IMR-90 (cell line): ENCODE measurements around the gene SNRPA1. TPM values are rescaled to one million over a fixed set of nuclear protein-coding genes. Genes with fewer than 3 reads are reported as not detected.

Source experiments
- ATAC-seq: fragments of 200-7000 bp; cut with Tn5 transposase; 2 replicates; pipeline ENCODE4 v1.9.1; 2020; ENCODE audit warnings: low read depth, mild to moderate bottlenecking, moderate library complexity
- BruUV-seq: library from RNA; stranded (reverse); fragments of 400-500 nt; replicated peaks from 2 replicates; lab custom pipeline; 2021; lab: Mats Ljungman, UMichigan
- CTCF ChIA-PET: fragments of 300-600 bp; formaldehyde crosslinking; extraction: SDS; loops from one replicate; lab custom pipeline; 2021; ENCODE audit warnings: antibody characterized with exemption; lab: Yijun Ruan, JAX
- POLR2A ChIA-PET: fragments of 300-600 bp; sonication (Branson Sonifier 250); formaldehyde crosslinking; loops from one replicate; lab custom pipeline; 2022; ENCODE audit warnings: antibody characterized with exemption; ENCODE audit not compliant: unreplicated experiment; lab: Charles Lee
- DNase-seq: peaks from one replicate; pipeline ENCODE4 v3.0.0; 2013
- H2AFZ ChIP-seq: replicated peaks from 2 replicates; pipeline ENCODE3; 2013; ENCODE audit warnings: low read length, mild to moderate bottlenecking; ENCODE audit not compliant: poor library complexity
- H2AK5ac ChIP-seq: 2 replicates; pipeline ENCODE4 v1.6.1; 2013; ENCODE audit warnings: low read depth, low read length, inconsistent platforms
- H2AK9ac ChIP-seq: replicated peaks from 2 replicates; pipeline ENCODE3; 2013; ENCODE audit warnings: mild to moderate bottlenecking, low read depth, low read length, moderate library complexity; ENCODE audit not compliant: poor library complexity
- H2BK120ac ChIP-seq: 2 replicates; pipeline ENCODE4 v1.6.1; 2013; ENCODE audit warnings: low read depth, low read length, inconsistent platforms
- H2BK15ac ChIP-seq: 3 replicates; pipeline ENCODE4 v1.6.1; 2013; ENCODE audit warnings: low read depth, low read length, inconsistent platforms
- H2BK20ac ChIP-seq: 2 replicates; pipeline ENCODE4 v1.6.1; 2013; ENCODE audit warnings: low read depth, mild to moderate bottlenecking, inconsistent platforms, low read length, moderate library complexity
- H2BK5ac ChIP-seq: 2 replicates; pipeline ENCODE4 v1.6.1; 2013; ENCODE audit warnings: mild to moderate bottlenecking, low read depth, low read length, inconsistent platforms; ENCODE audit not compliant: poor library complexity, severe bottlenecking
- H3K14ac ChIP-seq: replicated peaks from 2 replicates; pipeline ENCODE4 v1.6.1; 2013; ENCODE audit warnings: low read depth, low read length, inconsistent platforms
- H3K18ac ChIP-seq: 2 replicates; pipeline ENCODE4 v1.6.1; 2013; ENCODE audit warnings: low read depth, low read length, control low read depth
- H3K23ac ChIP-seq: 2 replicates; pipeline ENCODE4 v1.6.1; 2013; ENCODE audit warnings: low read depth, low read length, inconsistent platforms
- H3K27ac ChIP-seq: 2 replicates; pipeline ENCODE4 v1.5.1; 2013; ENCODE audit warnings: mild to moderate bottlenecking, control low read depth, low read length; ENCODE audit not compliant: insufficient read depth
- H3K27me3 ChIP-seq: 2 replicates; pipeline ENCODE4 v1.6.1; 2013; ENCODE audit warnings: low read length; ENCODE audit not compliant: control insufficient read depth, insufficient read depth
- H3K36me3 ChIP-seq: 2 replicates; pipeline ENCODE4 v1.6.1; 2013; ENCODE audit warnings: low read length, mixed read lengths; ENCODE audit not compliant: control insufficient read depth, insufficient read depth
- H3K4ac ChIP-seq: 2 replicates; pipeline ENCODE4 v1.6.1; 2013; ENCODE audit warnings: low read depth, low read length, inconsistent platforms
- H3K4me1 ChIP-seq: 2 replicates; pipeline ENCODE4 v1.6.1; 2013; ENCODE audit warnings: low read length, mixed read lengths; ENCODE audit not compliant: control insufficient read depth, insufficient read depth
- H3K4me2 ChIP-seq: 2 replicates; pipeline ENCODE4 v1.6.1; 2013; ENCODE audit warnings: low read depth, mild to moderate bottlenecking, control low read depth, low read length, moderate library complexity
- H3K4me3 ChIP-seq: 2 replicates; pipeline ENCODE4 v1.5.1; 2013; ENCODE audit warnings: low read depth, mild to moderate bottlenecking, control low read depth, low read length, moderate library complexity; ENCODE audit not compliant: insufficient read depth
- H3K56ac ChIP-seq: 2 replicates; pipeline ENCODE4 v1.6.1; 2013; ENCODE audit warnings: low read length, inconsistent platforms; ENCODE audit not compliant: insufficient read depth; ENCODE audit errors: extremely low read depth
- H3K79me1 ChIP-seq, 2 experiments: 2 replicates each; pipeline ENCODE4 v1.6.1; 2013; ENCODE audit warnings: low read length in 2 of 2, inconsistent platforms in 1 of 2, low read depth in 1 of 2
- H3K9ac ChIP-seq: 2 replicates; pipeline ENCODE4 v1.6.1; 2013; ENCODE audit warnings: low read depth, low read length, control low read depth
- H3K9me1 ChIP-seq: 2 replicates; pipeline ENCODE4 v1.6.1; 2013; ENCODE audit warnings: low read length, inconsistent platforms; ENCODE audit not compliant: insufficient read depth
- H3K9me3 ChIP-seq: 2 replicates; pipeline ENCODE4 v1.6.1; 2013; ENCODE audit warnings: low read length; ENCODE audit not compliant: control insufficient read depth, insufficient read depth
- H4K20me1 ChIP-seq: 2 replicates; pipeline ENCODE4 v1.6.1; 2013; ENCODE audit warnings: low read length, inconsistent platforms; ENCODE audit not compliant: insufficient read depth
- H4K5ac ChIP-seq: 2 replicates; pipeline ENCODE4 v1.6.1; 2013; ENCODE audit warnings: mild to moderate bottlenecking, low read depth, low read length, control low read depth
- H4K8ac ChIP-seq, 2 experiments: 2 replicates each; pipeline ENCODE4 v1.6.1; 2013; ENCODE audit warnings: low read depth in 2 of 2, low read length in 2 of 2, control low read depth in 1 of 2, inconsistent platforms in 1 of 2
- H4K91ac ChIP-seq: 2 replicates; pipeline ENCODE4 v1.6.1; 2013; ENCODE audit warnings: low read depth, low read length, inconsistent platforms; ENCODE audit not compliant: insufficient read depth
- CTCF ChIP-seq: conservative IDR thresholded peaks from 2 replicates; pipeline ENCODE4 v1.5.1; 2012; ENCODE audit warnings: mild to moderate bottlenecking, low read depth, low read length, improper control_type of control experiment
- MAFK ChIP-seq: IDR thresholded peaks from 2 replicates; pipeline ENCODE4 v1.6.1; 2012; ENCODE audit warnings: low read depth, low read length, improper control_type of control experiment
- USF2 ChIP-seq: fragments of 150-350 bp; IDR thresholded peaks from 2 replicates; pipeline ENCODE4 v1.6.1; 2017; ENCODE audit warnings: mild to moderate bottlenecking, antibody characterized with exemption, low read length, low read depth
- WGBS, 2 experiments: methylation state at CpG; one replicate each; pipeline versions ENCODE4 v1.1.5 to v1.1.7; 2013; ENCODE audit warnings: missing lambda C conversion rate in 2 of 2; ENCODE audit not compliant: insufficient read length in 1 of 2; ENCODE audit errors: extremely low coverage in 2 of 2; 5-methylcytosine and 5-hydroxymethylcytosine counted together
- dilution Hi-C: fragments of 300-500 bp; cut with HindIII; formaldehyde crosslinking; loops from one replicate; pipeline ENCODE4 v1.14.3; 2018; ENCODE audit warnings: low sequenced_read_pairs; ENCODE audit not compliant: unreplicated experiment
- in situ Hi-C: fragments of 300-500 bp; cut with MboI; formaldehyde crosslinking; loops from 3 replicates; pipeline ENCODE4 v1.14.3; 2019; ENCODE audit warnings: low sequenced_read_pairs, inconsistent platforms, mixed read lengths
- intact Hi-C: fragments of 100-400 bp; cut with micrococcal nuclease; formaldehyde crosslinking; loops from 2 replicates; pipeline ENCODE4 v1.10.0; 2022
- polyA plus RNA-seq, 3 experiments: library from polyadenylated mRNA; depleted of rRNA; stranded (reverse); fragments of >200 nt; gene quantifications; 2 replicates each; pipeline ENCODE4 v1.2.3, GENCODE V29; 2012; ENCODE audit warnings: low replicate concordance in 1 of 3
- total RNA-seq: library from RNA; depleted of rRNA; stranded (reverse); fragments of >200 nt; gene quantifications from 2 replicates; pipeline ENCODE4 v1.2.3, GENCODE V29; 2012

The SNRPA1 gene
- total and polyA plus RNA-seq, 2 of the 4 experiments (the other 2 are of a cell fraction): 37.1 to 79.9 TPM

- CTCF ChIA-PET: interaction anchor here (0.9 to 1.5 kb wide), 2 partner anchors 23 to 45 kb away, joined by 3 to 4 read pairs; no protein-coding TSS in a partner anchor
- in situ Hi-C loops: no loop called here
- peak overlapping the region; percentile 5; the same call in 1 of the 2 replicates for H3K4me2 ChIP-seq
Observed at GRCh38 chr15:101239724-101240136, 55.3 kb downstream of the SNRPA1 start.

More at GRCh38 chr15:101239724-101240136, 55.3 kb downstream of the SNRPA1 start:
- H2BK20ac ChIP-seq: no peak overlapping the region
- peaks cover 41% of the 10 kb centered on the region for H3K9me1 ChIP-seq
- no peaks in the 10 kb centered on the region for H3K27me3 ChIP-seq
- H3K23ac ChIP-seq: peak overlapping the region; percentile 71
- intact Hi-C loops (loop anchor here (2.0 to 5.0 kb wide), 2 partner anchors 15 to 32 kb away; no protein-coding TSS in a partner anchor), dilution Hi-C loops (no loop called here)
- H3K9me3 ChIP-seq: no peaks in the 10 kb centered on the region
- WGBS, 2 experiments: no CpG with 5 or more reads among the region's 6 CpGs
- H4K5ac ChIP-seq: no peak overlapping the region; the same call in 1 of the 2 replicates
- no peak overlapping the region for H3K9ac ChIP-seq
- peaks cover 17% of the 10 kb centered on the region for H3K36me3 ChIP-seq
- peak overlapping the region; percentile 28 for H2BK5ac ChIP-seq
- H2BK120ac ChIP-seq: no peak overlapping the region
- H2AK5ac ChIP-seq: no peak overlapping the region
- H3K79me1 ChIP-seq: peaks cover 8 to 70% of the 10 kb centered on the region in 2 experiments; a peak in 3 of 4 replicates
- H3K18ac ChIP-seq: no peak overlapping the region
- ATAC-seq (no peak), DNase-seq (no peak)
- H3K4me3 ChIP-seq: no peak overlapping the region
- no peak overlapping the region for H2BK15ac ChIP-seq
- peak overlapping the region; percentile 22; the same call in 1 of the 2 replicates for H3K14ac ChIP-seq
- TF ChIP-seq USF2 (no peak), MAFK (no peak), CTCF (no peak)
- peak overlapping the region; percentile 19 for H2AK9ac ChIP-seq
- no peak overlapping the region for H4K91ac ChIP-seq
- POLR2A ChIA-PET: no interaction called here
- H3K27ac ChIP-seq: peak overlapping the region; percentile 35; the same call in 1 of the 2 replicates
- H3K4me1 ChIP-seq: peaks cover 27% of the 10 kb centered on the region
- H4K20me1 ChIP-seq: peaks cover 98% of the 10 kb centered on the region
- no peak overlapping the region for H2AFZ ChIP-seq
- H3K56ac ChIP-seq: no peak overlapping the region
- no peak overlapping the region for H3K4ac ChIP-seq
- H4K8ac ChIP-seq: no peak overlapping the region
- no TSS peak for BruUV-seq
